ENCODE data around the gene GPR183.

The GPR183 gene

GRCh38 chr13:99307247-99307646 lies at the start of gene GPR183:
Gene GPR183 (minus strand): TSS chr13:99307399. CDS start chr13:99296145, 11,254 bp downstream.
- ChIA-PET CTCF (interaction anchor here (0.7 kb wide), 1 partner anchor 123 kb away, joined by 3 read pairs; no protein-coding TSS in a partner anchor), POLR2A (no interaction called here)
- Histone ChIP-seq H3K27ac (ENCODE audit: extremely low read depth, low read depth, low read length) (no peak within 1 kb of the TSS), H3K36me3 (ENCODE audit: control insufficient read depth in 2 of 2, insufficient read depth in 1 of 2, low read length in 2 of 2) (no peaks in the 10 kb centered on the region), H3K9me3 (ENCODE audit: control insufficient read depth, insufficient read depth, low read depth, low read length) (no peaks in the 10 kb centered on the region), H3K4me3 (ENCODE audit: low read depth, low read length) (no peak within 1 kb of the TSS), H3K4me1 (ENCODE audit: control insufficient read depth, insufficient read depth, low read length) (peaks cover 19% of the 10 kb centered on the region)
- no peak for TF ChIP-seq SETDB1 (IDR thresholded peaks at IDR 0.05; ENCODE audit: insufficient read length, low read length)
- no peak for TF ChIP-seq HOXA7 (CRISPR knock-in tag; IDR thresholded peaks at IDR 0.05; ENCODE audit: borderline replicate concordance)
- no peak for TF ChIP-seq TSHZ1 (tag by site-specific recombination; IDR thresholded peaks at IDR 0.05; ENCODE audit: borderline replicate concordance)
- TF ChIP-seq ZNF585B (tag by site-specific recombination; IDR thresholded peaks at IDR 0.05) = no peak
- TF ChIP-seq ZNF302 (tag by site-specific recombination; IDR thresholded peaks at IDR 0.05; ENCODE audit: low read depth) = no peak
- no peak for TF ChIP-seq ZNF596 (tag by site-specific recombination; IDR thresholded peaks at IDR 0.05)
- no peak for TF ChIP-seq ZNF133 (tag by site-specific recombination; IDR thresholded peaks at IDR 0.05)
- TF ChIP-seq, protein P1, sequence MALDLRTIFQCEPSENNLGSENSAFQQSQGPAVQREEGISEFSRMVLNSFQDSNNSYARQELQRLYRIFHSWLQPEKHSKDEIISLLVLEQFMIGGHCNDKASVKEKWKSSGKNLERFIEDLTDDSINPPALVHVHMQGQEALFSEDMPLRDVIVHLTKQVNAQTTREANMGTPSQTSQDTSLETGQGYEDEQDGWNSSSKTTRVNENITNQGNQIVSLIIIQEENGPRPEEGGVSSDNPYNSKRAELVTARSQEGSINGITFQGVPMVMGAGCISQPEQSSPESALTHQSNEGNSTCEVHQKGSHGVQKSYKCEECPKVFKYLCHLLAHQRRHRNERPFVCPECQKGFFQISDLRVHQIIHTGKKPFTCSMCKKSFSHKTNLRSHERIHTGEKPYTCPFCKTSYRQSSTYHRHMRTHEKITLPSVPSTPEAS (tag by site-specific recombination; IDR thresholded peaks at IDR 0.05) = peak; percentile 44; the same call in 1 of the 2 replicates
- no peak for TF ChIP-seq ZNF501 (tag by site-specific recombination; IDR thresholded peaks at IDR 0.05)
- no peak for TF ChIP-seq BCL6B (tag by site-specific recombination; IDR thresholded peaks at IDR 0.05)
- no peak for TF ChIP-seq ZNF529 (tag by site-specific recombination; IDR thresholded peaks at IDR 0.05; ENCODE audit: insufficient replicate concordance)
- TF ChIP-seq, protein P2, sequence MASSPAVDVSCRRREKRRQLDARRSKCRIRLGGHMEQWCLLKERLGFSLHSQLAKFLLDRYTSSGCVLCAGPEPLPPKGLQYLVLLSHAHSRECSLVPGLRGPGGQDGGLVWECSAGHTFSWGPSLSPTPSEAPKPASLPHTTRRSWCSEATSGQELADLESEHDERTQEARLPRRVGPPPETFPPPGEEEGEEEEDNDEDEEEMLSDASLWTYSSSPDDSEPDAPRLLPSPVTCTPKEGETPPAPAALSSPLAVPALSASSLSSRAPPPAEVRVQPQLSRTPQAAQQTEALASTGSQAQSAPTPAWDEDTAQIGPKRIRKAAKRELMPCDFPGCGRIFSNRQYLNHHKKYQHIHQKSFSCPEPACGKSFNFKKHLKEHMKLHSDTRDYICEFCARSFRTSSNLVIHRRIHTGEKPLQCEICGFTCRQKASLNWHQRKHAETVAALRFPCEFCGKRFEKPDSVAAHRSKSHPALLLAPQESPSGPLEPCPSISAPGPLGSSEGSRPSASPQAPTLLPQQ (tag by site-specific recombination; IDR thresholded peaks at IDR 0.05) = 0 out of 2 replicates have a peak, but pooled peaks have one; percentile 34
- TF ChIP-seq ZNF677 (tag by site-specific recombination; IDR thresholded peaks at IDR 0.05) = no peak
- peak; percentile 76; the same call in 1 of the 2 replicates for TF ChIP-seq ZNF362 (tag by site-specific recombination; IDR thresholded peaks at IDR 0.05)
- no peak for TF ChIP-seq PRDM1 (tag by site-specific recombination; IDR thresholded peaks at IDR 0.05)
- no peak for TF ChIP-seq MYNN (tag by site-specific recombination; IDR thresholded peaks at IDR 0.05; ENCODE audit: borderline replicate concordance)
- TF ChIP-seq ZNF184 (tag by site-specific recombination; IDR thresholded peaks at IDR 0.05) = no peak
- TF ChIP-seq ZNF248 (tag by site-specific recombination; IDR thresholded peaks at IDR 0.05) = no peak
- TF ChIP-seq ZSCAN18 (tag by site-specific recombination; IDR thresholded peaks at IDR 0.05) = no peak
- no peak for TF ChIP-seq ZSCAN16 (tag by site-specific recombination; IDR thresholded peaks at IDR 0.05)
- TF ChIP-seq SCRT1 (tag by site-specific recombination; IDR thresholded peaks at IDR 0.05; ENCODE audit: borderline replicate concordance) = no peak
- TF ChIP-seq, protein P3, sequence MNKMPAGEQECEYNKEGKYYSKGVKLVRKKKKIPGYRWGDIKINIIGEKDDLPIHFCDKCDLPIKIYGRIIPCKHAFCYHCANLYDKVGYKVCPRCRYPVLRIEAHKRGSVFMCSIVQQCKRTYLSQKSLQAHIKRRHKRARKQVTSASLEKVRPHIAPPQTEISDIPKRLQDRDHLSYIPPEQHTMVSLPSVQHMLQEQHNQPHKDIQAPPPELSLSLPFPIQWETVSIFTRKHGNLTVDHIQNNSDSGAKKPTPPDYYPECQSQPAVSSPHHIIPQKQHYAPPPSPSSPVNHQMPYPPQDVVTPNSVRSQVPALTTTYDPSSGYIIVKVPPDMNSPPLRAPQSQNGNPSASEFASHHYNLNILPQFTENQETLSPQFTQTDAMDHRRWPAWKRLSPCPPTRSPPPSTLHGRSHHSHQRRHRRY (tag by site-specific recombination; IDR thresholded peaks at IDR 0.05) = no peak
- no peak for TF ChIP-seq ZNF423 (tag by site-specific recombination; IDR thresholded peaks at IDR 0.05)
- TF ChIP-seq ZNF629 (tag by site-specific recombination; IDR thresholded peaks at IDR 0.05) = no peak
- TF ChIP-seq MZF1 (tag by site-specific recombination; IDR thresholded peaks at IDR 0.05; ENCODE audit: borderline replicate concordance) = no peak
- no peak for TF ChIP-seq ZNF394 (tag by site-specific recombination; IDR thresholded peaks at IDR 0.05; ENCODE audit: borderline replicate concordance)
- no peak for TF ChIP-seq ZNF776 (tag by site-specific recombination; IDR thresholded peaks at IDR 0.05; ENCODE audit: borderline replicate concordance)
- peak; percentile 94 for TF ChIP-seq FEZF1 (tag by site-specific recombination; IDR thresholded peaks at IDR 0.05)
